A673 (cell line): Measurements from ENCODE around the gene APLNR.

Experiments
- CTCF ChIP-seq: fragments of 300-800, 200-600 bp; sonication (generic); conservative IDR thresholded peaks from 2 replicates; pipeline ENCODE4 v1.5.1; 2017; ENCODE audit warnings: low read depth, mild to moderate bottlenecking, antibody characterized with exemption, low read length, moderate library complexity, mixed read lengths
- EZH2 ChIP-seq: fragments of 200-600 bp; sonication (generic); IDR thresholded peaks from 2 replicates; pipeline ENCODE4 v1.6.1; 2017; ENCODE audit warnings: borderline replicate concordance, low read depth, mild to moderate bottlenecking, mixed read lengths, antibody characterized with exemption, low read length; ENCODE audit not compliant: poor library complexity, severe bottlenecking

GRCh38 chr11:57217053-57217452, 20.0 kb downstream of the APLNR start:
- TF ChIP-seq CTCF: no peak
- no peak for TF ChIP-seq EZH2
